ENCODE results near the gene NTF4. TPM values are rescaled to one million over a fixed set of nuclear protein-coding genes. Genes with fewer than 3 reads are reported as not detected.
A peak's percentile ranks its signal among the peaks of the same experiment; 100 is the strongest.
"Not testable (repeated sequence)": the region's sequence is repeated elsewhere in the genome, so short reads cannot be mapped to it uniquely, and the experiment has no call there.

The NTF4 gene
- total RNA-seq, 1 donor = not detected

GRCh38 chr19:49064029-49064629 lies 489 bp downstream of the NTF4 start:
- H3K4me3 ChIP-seq (ENCODE audit: low read depth, low read length) = no peak overlapping the region
- DNase-seq (ENCODE audit: low read depth) = no peak
- no peak for TF ChIP-seq CTCF (IDR thresholded peaks at IDR 0.05; ENCODE audit: insufficient read depth, low read depth, low read length)

GRCh38 chr19:49061445-49061844 lies 3.2 kb downstream of the NTF4 start:
- H3K4me3 ChIP-seq (ENCODE audit: low read depth, low read length) = no peak overlapping the region
- no peak for DNase-seq (ENCODE audit: low read depth)
- no peak for TF ChIP-seq CTCF (IDR thresholded peaks at IDR 0.05; ENCODE audit: insufficient read depth, low read depth, low read length)

GRCh38 chr19:49061000-49061399 lies 3.6 kb downstream of the NTF4 start:
- no peak for TF ChIP-seq CTCF (IDR thresholded peaks at IDR 0.05; ENCODE audit: insufficient read depth, low read depth, low read length)
- no peak for DNase-seq (ENCODE audit: low read depth)
- no peak overlapping the region for H3K4me3 ChIP-seq (ENCODE audit: low read depth, low read length)

- DNase-seq (ENCODE audit: low read depth) = no peak
- no peak for TF ChIP-seq CTCF (IDR thresholded peaks at IDR 0.05; ENCODE audit: insufficient read depth, low read depth, low read length)
- H3K4me3 ChIP-seq (ENCODE audit: low read depth, low read length) = no peak overlapping the region
These were observed 5.6 kb downstream of the NTF4 start for GRCh38 chr19:49059053-49059452.

GRCh38 chr19:49058562-49058961 lies 6.1 kb downstream of the NTF4 start:
- no peak overlapping the region for H3K4me3 ChIP-seq (ENCODE audit: low read depth, low read length)
- no peak for TF ChIP-seq CTCF (IDR thresholded peaks at IDR 0.05; ENCODE audit: insufficient read depth, low read depth, low read length)
- peak; percentile 17 for DNase-seq (ENCODE audit: low read depth)

GRCh38 chr19:49057636-49058234 lies 6.9 kb downstream of the NTF4 start, which contains the start of gene CGB7:
Gene CGB7, minus strand, starts transcription at chr19:49057749. Its CDS starts 2,374 bp downstream, at chr19:49055375.
- TF ChIP-seq CTCF (IDR thresholded peaks at IDR 0.05; ENCODE audit: insufficient read depth, low read depth, low read length) = no peak
- DNase-seq (ENCODE audit: low read depth) = peak; percentile 48
- peak within 1 kb of the TSS; percentile 61 for H3K4me3 ChIP-seq (ENCODE audit: low read depth, low read length)

- not testable (repeated sequence) for DNase-seq (ENCODE audit: low read depth)
- peak overlapping the region; percentile 61 for H3K4me3 ChIP-seq (ENCODE audit: low read depth, low read length)
These were observed 7.6 kb downstream of the NTF4 start for GRCh38 chr19:49056902-49057596.
